HTERT RPE-1 (cell line): Measurements from ENCODE around the gene GFRA1.
"Not testable (repeated sequence)": the region's sequence is repeated elsewhere in the genome, so short reads cannot be mapped to it uniquely, and the experiment has no call there.

ENCODE experiments used
- in situ Hi-C: fragments of 300-500 bp; cut with MboI; formaldehyde crosslinking; loops from 4 replicates; pipeline ENCODE4 v1.14.3; 2020; ENCODE audit warnings: low sequenced_read_pairs

The GFRA1 gene

GRCh38 chr10:116044801-116045248 is 228.2 kb downstream of the GFRA1 start:
- in situ Hi-C loops, result no loop called here

DNA sequence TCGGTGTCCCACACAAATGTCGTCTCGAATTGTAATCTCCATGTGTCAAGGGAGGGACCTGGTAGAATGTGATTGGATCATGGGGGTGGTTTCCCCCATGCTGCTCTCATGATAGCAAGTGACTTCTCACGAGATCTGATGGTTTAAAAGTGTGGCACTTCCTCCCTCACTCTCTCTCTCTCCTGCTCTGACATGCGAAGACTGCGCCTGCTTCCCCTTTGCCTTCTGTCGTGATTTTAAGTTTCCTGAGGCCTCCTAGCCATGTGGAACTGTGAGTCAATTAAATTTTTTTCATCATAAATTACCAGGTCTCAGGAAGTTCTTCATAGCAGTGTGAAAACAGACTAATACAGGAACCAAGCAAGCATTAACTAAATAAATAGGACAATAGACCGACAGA is 229.1 kb downstream of the GFRA1 start:
- in situ Hi-C loops, result no loop called here

DNA sequence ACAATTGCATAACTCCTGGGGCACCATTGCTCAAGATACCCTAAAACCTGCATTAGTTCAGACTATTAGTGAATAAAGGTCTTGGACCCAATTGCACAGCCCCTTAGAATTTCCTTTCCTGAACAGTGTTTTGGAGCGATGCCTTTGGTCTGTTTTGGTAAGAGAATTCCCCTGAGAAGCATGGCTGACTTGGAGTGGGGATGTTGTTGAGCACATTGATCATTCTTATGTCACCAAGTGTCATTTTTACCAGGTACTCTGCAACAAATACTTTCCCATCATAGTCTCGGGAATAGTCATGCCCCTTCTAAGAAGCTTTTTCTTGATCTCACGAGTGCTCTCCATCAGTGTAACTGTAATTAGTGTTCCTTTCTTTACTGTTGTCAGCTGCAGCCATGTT is 229.7 kb downstream of the GFRA1 start:
- in situ Hi-C loops, result no loop called here

- in situ Hi-C loops, result no loop called here
These were observed 231.1 kb downstream of the GFRA1 start for GRCh38 chr10:116041948-116042347.

DNA sequence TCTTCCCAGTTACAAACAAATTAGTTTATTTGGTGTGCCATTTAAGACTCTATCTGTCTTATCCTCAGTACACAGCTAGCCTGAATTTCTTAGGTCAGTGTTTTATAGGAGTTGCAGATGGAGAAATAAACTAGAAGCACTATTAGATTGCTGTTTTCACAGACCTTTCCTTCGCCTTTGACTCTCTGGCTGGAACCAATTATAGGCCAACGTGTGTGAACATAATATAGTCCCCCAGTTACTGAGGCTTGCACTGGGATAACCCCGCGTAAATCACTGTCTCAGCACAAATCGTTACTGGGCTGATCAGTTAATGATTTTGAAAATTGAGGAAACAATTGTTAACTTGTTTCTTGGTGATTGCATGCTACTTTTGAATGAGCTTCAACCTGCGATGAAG is 233.4 kb downstream of the GFRA1 start:
- in situ Hi-C loops, result no loop called here

DNA sequence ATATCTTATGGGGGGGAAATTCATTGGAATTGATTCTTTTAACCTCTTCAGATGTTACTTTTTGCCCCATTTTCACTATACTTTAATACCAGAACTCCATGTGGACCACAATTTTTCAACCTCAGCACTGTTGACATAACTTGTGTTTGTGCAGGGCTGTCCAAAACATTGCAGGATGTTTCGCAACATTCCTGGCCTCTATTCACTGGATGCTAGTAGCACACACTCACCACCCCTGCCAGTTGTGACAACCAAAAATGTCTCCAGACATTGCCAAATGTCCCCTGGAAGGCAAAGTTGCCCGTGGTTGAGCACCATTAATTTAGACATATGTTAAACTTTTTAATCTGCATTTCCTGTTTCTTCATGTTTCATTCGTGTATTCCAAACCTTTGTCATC is 234.7 kb downstream of the GFRA1 start:
- in situ Hi-C loops, result no loop called here

DNA sequence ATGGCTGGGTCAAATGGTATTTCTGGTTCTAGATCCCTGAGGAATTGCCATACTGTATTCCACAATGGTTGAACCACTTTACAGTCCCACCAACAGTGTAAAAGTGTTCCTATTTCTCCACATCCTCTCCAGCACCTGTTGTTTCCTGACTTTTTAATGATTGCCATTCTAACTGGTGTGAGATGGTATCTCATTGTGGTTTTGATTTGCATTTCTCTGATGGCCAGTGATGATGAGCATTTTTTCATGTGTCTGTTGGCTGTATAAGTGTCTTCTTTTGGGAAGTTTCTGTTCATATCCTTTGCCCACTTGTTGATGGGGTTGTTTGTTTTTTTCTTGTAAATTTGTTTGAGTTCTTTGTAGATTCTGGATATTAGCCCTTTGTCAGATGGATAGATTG is 237.6 kb downstream of the GFRA1 start:
- in situ Hi-C loops, result not testable (repeated sequence)

DNA sequence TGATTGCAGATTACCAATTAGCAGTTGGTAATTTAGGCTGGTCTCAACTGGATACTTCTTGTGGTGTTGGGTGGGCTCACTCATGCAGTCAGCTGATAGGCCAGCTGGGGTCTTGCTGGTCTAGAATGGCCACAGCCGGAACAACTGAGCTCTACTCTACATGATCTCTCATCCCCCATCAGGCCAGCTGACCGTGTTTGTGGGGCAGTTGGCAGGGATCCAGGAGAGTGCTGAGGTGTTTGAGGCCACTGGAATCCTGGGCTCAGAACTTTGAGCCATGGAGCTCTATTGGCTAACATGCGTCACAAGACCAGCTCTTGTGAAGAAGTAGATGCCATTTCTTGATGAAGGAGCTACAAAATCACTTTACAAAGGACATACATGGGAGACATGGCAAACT is 242.4 kb downstream of the GFRA1 start:
- in situ Hi-C loops, result no loop called here

DNA sequence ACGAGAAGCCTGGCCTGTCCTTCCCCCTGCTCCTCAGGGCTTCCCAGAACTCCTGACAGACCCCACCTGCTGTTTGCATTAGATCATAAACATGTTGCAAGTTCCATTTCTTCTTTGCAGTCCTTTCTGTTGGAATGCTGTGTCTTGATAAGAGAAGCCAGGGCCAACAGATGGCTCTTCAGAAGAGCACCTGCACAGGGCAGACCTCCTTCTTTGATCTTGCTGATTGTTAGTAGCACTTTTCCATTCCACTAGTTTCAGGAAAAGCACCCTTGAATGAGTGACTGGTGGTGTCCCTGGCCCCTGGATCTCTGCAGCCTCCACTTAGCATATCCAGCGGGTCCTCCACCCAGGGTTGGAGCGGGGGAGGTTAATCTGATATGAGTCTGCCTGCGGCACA is 243.2 kb downstream of the GFRA1 start:
- in situ Hi-C loops, result no loop called here

GRCh38 chr10:116027355-116027754 is 245.7 kb downstream of the GFRA1 start:
- in situ Hi-C loops, result no loop called here

- in situ Hi-C loops, result no loop called here
These were observed 246.3 kb downstream of the GFRA1 start for GRCh38 chr10:116026725-116027124.

DNA sequence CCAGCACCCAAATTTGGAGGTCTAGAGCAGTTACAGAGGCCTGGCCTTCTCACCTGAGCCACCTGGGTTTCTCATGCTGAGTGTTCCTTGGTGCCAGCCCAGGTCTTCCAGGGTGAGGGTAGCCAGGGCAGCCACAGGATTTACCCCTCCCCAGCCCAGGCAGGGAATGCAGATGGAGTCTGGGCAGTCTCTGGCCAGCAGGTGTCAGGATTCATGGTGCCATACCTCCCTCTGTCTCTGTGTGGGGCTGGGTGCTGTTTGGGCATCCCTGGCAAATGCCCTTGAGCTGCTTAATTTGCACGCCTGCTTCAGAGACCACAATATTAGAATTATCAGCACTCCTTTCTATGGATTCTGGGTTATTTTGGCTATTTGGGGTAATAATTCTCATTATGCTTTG is 246.7 kb downstream of the GFRA1 start:
- in situ Hi-C loops, result no loop called here

- in situ Hi-C loops, result no loop called here
These were observed 248.6 kb downstream of the GFRA1 start for GRCh38 chr10:116024271-116024878.

GRCh38 chr10:116017405-116017804 is 255.6 kb downstream of the GFRA1 start:
- in situ Hi-C loops, result no loop called here

- in situ Hi-C loops, result no loop called here
These were observed 257.2 kb downstream of the GFRA1 start for GRCh38 chr10:116015583-116016333.

- in situ Hi-C loops, result no loop called here
These were observed 258.0 kb downstream of the GFRA1 start for GRCh38 chr10:116014871-116015582.

DNA sequence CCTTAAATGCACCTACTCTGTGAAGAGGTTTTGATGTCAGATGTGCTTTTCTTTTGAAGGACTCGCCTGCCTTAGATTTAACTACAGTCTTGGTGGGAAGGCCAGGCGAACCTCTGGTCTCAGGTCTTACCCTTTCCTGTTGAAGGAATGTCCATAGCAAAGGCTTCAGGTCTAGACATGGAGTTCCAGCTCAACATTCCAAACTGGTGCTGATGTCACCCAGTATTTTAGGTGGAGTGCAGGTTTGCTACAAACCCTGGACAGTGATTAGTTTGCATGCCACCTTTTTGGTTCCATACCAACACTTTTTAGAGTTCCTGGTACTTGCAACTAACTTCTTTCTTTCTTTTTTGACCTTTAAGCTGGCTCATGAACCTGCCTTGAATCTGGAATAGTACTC is 258.7 kb downstream of the GFRA1 start:
- in situ Hi-C loops, result no loop called here

DNA sequence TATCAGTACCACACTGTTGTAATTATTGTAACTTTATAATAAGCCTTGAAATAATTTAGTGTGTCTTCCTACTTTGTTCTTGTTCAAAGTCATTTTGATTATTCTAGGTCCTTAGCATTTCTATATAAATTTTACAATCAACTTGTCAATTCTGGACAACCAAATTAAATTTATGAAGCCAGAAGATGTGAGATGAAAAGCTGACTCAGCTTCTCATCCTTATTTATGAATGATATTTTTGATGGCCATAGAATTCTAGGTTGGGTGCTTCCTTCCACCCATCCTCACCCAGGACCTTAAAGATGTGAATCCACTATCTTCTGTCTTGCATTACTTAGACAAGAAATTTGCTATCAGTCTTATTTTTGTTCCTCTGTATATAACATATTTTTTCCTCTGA is 261.1 kb downstream of the GFRA1 start:
- in situ Hi-C loops, result no loop called here

GRCh38 chr10:116007256-116007891 is 265.6 kb downstream of the GFRA1 start:
- in situ Hi-C loops, result no loop called here
